Mucosa of descending colon (tissue), 3 donors: Measurements from ENCODE around the gene PTPRT. TPM values are rescaled to one million over a fixed set of nuclear protein-coding genes. Genes with fewer than 3 reads are reported as not detected.

Experiments used
- ATAC-seq: fragments of 200-7000 bp; cut with Tn5 transposase; one replicate; pipeline ENCODE4 v1.9.1; 2020; ENCODE audit warnings: mild to moderate bottlenecking, moderate library complexity
- DNase-seq, 3 donors: peaks; one replicate each; pipeline ENCODE4 v3.0.0-alpha.2; 2020
- H3K36me3 ChIP-seq: fragments of 200-600 bp; one replicate; pipeline ENCODE4 v1.8.0; 2021; ENCODE audit warnings: low read depth, mild to moderate bottlenecking
- H3K4me1 ChIP-seq: fragments of 200-600 bp; one replicate; pipeline ENCODE4 v1.8.0; 2021; ENCODE audit warnings: low read depth, mild to moderate bottlenecking
- H3K4me3 ChIP-seq: fragments of 200-600 bp; one replicate; pipeline ENCODE4 v1.8.0; 2021; ENCODE audit warnings: mild to moderate bottlenecking
- H3K9me3 ChIP-seq: fragments of 200-600 bp; one replicate; pipeline ENCODE4 v1.8.0; 2021; ENCODE audit warnings: mild to moderate bottlenecking
- CTCF ChIP-seq: fragments of 200-600 bp; IDR thresholded peaks from one replicate; pipeline ENCODE4 v1.8.0; 2022; ENCODE audit warnings: antibody characterized with exemption, mild to moderate bottlenecking
- intact Hi-C, 2 donors: fragments of 100-400 bp; cut with DNase I in 1 of 2; cut with micrococcal nuclease in 1 of 2; formaldehyde crosslinking; loops; one replicate each; pipeline versions ENCODE4 v1.11.0 to v1.11.1; 2022; cut with DNase I, micrococcal nuclease
- total RNA-seq, 3 donors: library from RNA; stranded (reverse); fragmentation: NEBNext Ultra II Directional in 2 of 3; extraction: Animal tissue kit (Norgen Biotek cat#: 25700) in 2 of 3; gene quantifications; one replicate each; pipeline versions ENCODE4 v1.2.1 to v1.2.4, GENCODE V29; 2021 to 2023
- donor health status: DM: no; HTN: no; CAD: no; lungs with moderate emphysema.
- donor health status: DM: no; HTN: no; CAD: no.
- donor health status: DM: no; HTN: yes; CAD: no.

The PTPRT gene
- total RNA-seq, 3 donors from 2014 or later: 0.19 to 0.43 (median 0.38) TPM

- no peak overlapping the region for H3K4me3 ChIP-seq
- H3K4me1 ChIP-seq: no peaks in the 10 kb centered on the region
- no peaks in the 10 kb centered on the region for H3K36me3 ChIP-seq
- no peaks in the 10 kb centered on the region for H3K9me3 ChIP-seq
- TF ChIP-seq CTCF: no peak
- DNase-seq (no peak), ATAC-seq (no peak)
- intact Hi-C loops: no loop called here
Measured at GRCh38 chr20:43202100-43202499, 12.4 kb upstream of the PTPRT start.

GRCh38 chr20:43198607-43199006 is 8.9 kb upstream of the PTPRT start:
- DNase-seq (no peak), ATAC-seq (no peak)
- no peaks in the 10 kb centered on the region for H3K9me3 ChIP-seq
- intact Hi-C loops: no loop called here
- no peak for TF ChIP-seq CTCF
- no peaks in the 10 kb centered on the region for H3K4me1 ChIP-seq
- no peak overlapping the region for H3K4me3 ChIP-seq
- H3K36me3 ChIP-seq: no peaks in the 10 kb centered on the region

GRCh38 chr20:43196243-43196642 is 6.5 kb upstream of the PTPRT start:
- DNase-seq (no peak), ATAC-seq (no peak)
- no peaks in the 10 kb centered on the region for H3K4me1 ChIP-seq
- H3K36me3 ChIP-seq: no peaks in the 10 kb centered on the region
- TF ChIP-seq CTCF: no peak
- H3K4me3 ChIP-seq: no peak overlapping the region
- no peaks in the 10 kb centered on the region for H3K9me3 ChIP-seq
- intact Hi-C loops: no loop called here

- TF ChIP-seq CTCF: no peak
- no peak overlapping the region for H3K4me3 ChIP-seq
Measured at GRCh38 chr20:43194137-43194536, 4.4 kb upstream of the PTPRT start.

GRCh38 chr20:43193443-43193842 is 3.7 kb upstream of the PTPRT start:
- DNase-seq (no peak), ATAC-seq (no peak)
- no peaks in the 10 kb centered on the region for H3K36me3 ChIP-seq
- no peaks in the 10 kb centered on the region for H3K4me1 ChIP-seq
- no peaks in the 10 kb centered on the region for H3K9me3 ChIP-seq
- H3K4me3 ChIP-seq: no peak overlapping the region
- intact Hi-C loops: no loop called here
- no peak for TF ChIP-seq CTCF

More at GRCh38 chr20:43194137-43194536, 4.4 kb upstream of the PTPRT start:
- Histone ChIP-seq H3K4me1 (no peaks in the 10 kb centered on the region), H3K9me3 (no peaks in the 10 kb centered on the region), H3K36me3 (no peaks in the 10 kb centered on the region)
- intact Hi-C loops: no loop called here
- ATAC-seq (no peak), DNase-seq (no peak)
